Ovary (tissue), 9 donors: ENCODE measurements around the gene RANBP3. TPM values are rescaled to one million over a fixed set of nuclear protein-coding genes. Genes with fewer than 3 reads are reported as not detected.
A peak's percentile ranks its signal among the peaks of the same experiment; 100 is the strongest.

Experiments used
- DNase-seq, 5 donors: peaks; one replicate each; pipeline ENCODE4 v3.0.0-alpha.2; 2019 to 2020
- H3K27ac ChIP-seq, 2 donors: fragments of 200-600 bp; one replicate each; pipeline versions ENCODE4 v1.5.1 to v1.8.0; 2019 to 2022
- H3K27me3 ChIP-seq: fragments of 200-600 bp; one replicate; pipeline ENCODE4 v1.8.0; 2022
- H3K36me3 ChIP-seq: fragments of 200-600 bp; sonication (generic); one replicate; pipeline ENCODE4 v1.5.1; 2019
- H3K4me1 ChIP-seq: one replicate; pipeline ENCODE4 v1.8.1; 2013; ENCODE audit warnings: mild to moderate bottlenecking, moderate library complexity; ENCODE audit not compliant: insufficient read depth
- H3K4me3 ChIP-seq: fragments of 200-600 bp; sonication (generic); one replicate; pipeline ENCODE4 v1.5.1; 2017
- H3K9me3 ChIP-seq, 2 donors: fragments of 200-600 bp in 1 of 2; sonication (generic) in 1 of 2; one replicate each; pipeline versions ENCODE4 v1.5.1 to v1.8.1; 2013 to 2019; ENCODE audit warnings: mild to moderate bottlenecking in 1 of 2, moderate library complexity in 1 of 2
- EP300 ChIP-seq: sonication (generic); formaldehyde crosslinking; IDR thresholded peaks from one replicate; pipeline ENCODE4 v1.6.1; 2017; ENCODE audit warnings: antibody characterized with exemption
- POLR2A ChIP-seq: fragments of 450-650 bp; IDR thresholded peaks from one replicate; pipeline ENCODE4 v1.6.1; 2017; ENCODE audit warnings: antibody characterized with exemption, mild to moderate bottlenecking, moderate library complexity
- WGBS, 3 donors: extraction: QIAGEN DNeasy Blood & Tissue Kit in 1 of 3; methylation state at CpG; one replicate each; pipeline versions ENCODE4 v1.1.5 to v1.1.7; 2013 to 2017; 5-methylcytosine and 5-hydroxymethylcytosine counted together
- intact Hi-C, 4 donors: fragments of 100-400 bp; cut with DNase I; formaldehyde crosslinking; loops; one replicate each; pipeline versions ENCODE4 v1.11.0 to v1.15.1; 2022 to 2023
- polyA plus RNA-seq, 2 donors: library from polyadenylated mRNA; stranded (reverse); fragments of 200-250 nt in 1 of 2; fragments of 350-450 nt in 1 of 2; fragmentation: Illumina TruSeq in 1 of 2; extraction: RNeasy Lipid Tissue Mini Kit (QIAGEN cat#74804) in 1 of 2; gene quantifications; one replicate each; pipeline ENCODE4 v1.2.3, GENCODE V29; 2013 to 2014
- total RNA-seq, 7 donors: library from RNA; depleted of rRNA in 2 of 7; stranded (reverse); fragments of >200 nt in 2 of 7; fragmentation: NEBNext Ultra II Directional in 3 of 7; extraction: Animal tissue kit (Norgen Biotek cat#: 25700) in 3 of 7; gene quantifications; one replicate each; pipeline versions ENCODE4 v1.1.0 to v1.2.4, GENCODE V29; 2016 to 2023
- TF ChIP-seq, protein P1 (sequence below), 3 donors: fragments of 450-650 bp in 2 of 3; fragments of 200-600 bp in 1 of 3; IDR thresholded peaks; one replicate each; pipeline versions ENCODE4 v1.5.1 to v1.8.0; 2016 to 2022; ENCODE audit warnings: antibody characterized with exemption in 3 of 3, mild to moderate bottlenecking in 1 of 3
- donor health status: DM: no; HTN: no; CAD: no; lungs with moderate emphysema.
- donor health status: DM: no; HTN: no; CAD: no.
- donor health status: Bipolar disorder and iron deficiency.
- donor health status: DM: yes; HTN: yes; CAD: no.
- donor health status: DM: no; HTN: no; CAD: no.
- donor health status: DM: yes; HTN: yes; CAD: no.

The RANBP3 gene
- total and polyA plus RNA-seq, 9 donors = 54.0 to 88.4 (median 67.9) TPM

DNA sequence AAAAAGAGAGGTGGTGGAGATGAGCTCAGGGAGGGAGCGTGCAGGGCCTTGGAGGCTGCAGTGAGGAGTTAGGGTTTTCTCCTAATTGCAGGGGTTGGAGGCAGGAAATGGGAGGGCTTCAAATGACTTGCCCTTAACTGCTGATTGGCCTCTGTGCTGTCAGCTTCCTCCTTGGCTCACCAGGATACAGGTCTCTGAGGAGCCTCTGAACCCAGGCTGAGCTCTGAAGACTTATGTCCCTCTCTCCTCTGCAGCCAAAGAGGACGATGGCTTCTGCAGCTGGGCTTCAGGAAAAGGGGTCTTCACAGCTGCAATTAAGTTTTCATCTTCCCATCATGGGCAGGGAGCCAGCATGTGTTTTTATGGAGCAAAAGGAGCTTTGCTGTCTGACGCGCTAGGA is 6.7 kb upstream of the RANBP3 start:
- 64 to 66% (median 64%) methylated on average over 4 of the region's 4 CpGs for WGBS, 3 donors
- DNase-seq = no peak

DNA sequence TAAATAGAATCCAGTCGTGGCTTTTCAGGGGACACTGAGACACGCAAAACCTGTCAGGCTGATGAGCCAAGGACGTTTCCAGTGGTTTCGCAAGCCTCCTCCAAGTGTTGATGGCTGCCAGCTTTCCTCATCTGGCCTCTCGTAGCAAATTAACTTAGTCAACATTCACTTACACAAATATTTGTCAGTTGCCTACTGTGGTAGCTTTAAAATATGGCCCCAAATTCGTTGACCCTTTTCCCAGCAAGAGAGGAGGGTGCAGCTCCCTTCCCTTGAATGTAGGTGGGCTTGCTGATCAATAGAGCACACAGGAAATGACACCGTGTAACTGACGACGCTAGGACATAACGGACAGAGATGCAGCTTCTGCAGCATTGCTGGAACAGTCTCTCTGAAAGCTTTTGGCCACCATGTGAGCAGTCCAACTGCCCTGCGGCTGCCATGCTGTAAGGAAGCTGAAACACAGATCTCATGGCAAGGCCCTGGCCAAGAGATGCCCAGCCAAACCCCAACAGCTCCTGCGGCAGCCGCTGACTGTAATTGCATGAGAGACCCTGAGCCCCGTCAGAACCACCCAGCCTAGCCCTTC is 5.5 kb upstream of the RANBP3 start:
- no peak for TF ChIP-seq EP300
- TF ChIP-seq, protein P1, sequence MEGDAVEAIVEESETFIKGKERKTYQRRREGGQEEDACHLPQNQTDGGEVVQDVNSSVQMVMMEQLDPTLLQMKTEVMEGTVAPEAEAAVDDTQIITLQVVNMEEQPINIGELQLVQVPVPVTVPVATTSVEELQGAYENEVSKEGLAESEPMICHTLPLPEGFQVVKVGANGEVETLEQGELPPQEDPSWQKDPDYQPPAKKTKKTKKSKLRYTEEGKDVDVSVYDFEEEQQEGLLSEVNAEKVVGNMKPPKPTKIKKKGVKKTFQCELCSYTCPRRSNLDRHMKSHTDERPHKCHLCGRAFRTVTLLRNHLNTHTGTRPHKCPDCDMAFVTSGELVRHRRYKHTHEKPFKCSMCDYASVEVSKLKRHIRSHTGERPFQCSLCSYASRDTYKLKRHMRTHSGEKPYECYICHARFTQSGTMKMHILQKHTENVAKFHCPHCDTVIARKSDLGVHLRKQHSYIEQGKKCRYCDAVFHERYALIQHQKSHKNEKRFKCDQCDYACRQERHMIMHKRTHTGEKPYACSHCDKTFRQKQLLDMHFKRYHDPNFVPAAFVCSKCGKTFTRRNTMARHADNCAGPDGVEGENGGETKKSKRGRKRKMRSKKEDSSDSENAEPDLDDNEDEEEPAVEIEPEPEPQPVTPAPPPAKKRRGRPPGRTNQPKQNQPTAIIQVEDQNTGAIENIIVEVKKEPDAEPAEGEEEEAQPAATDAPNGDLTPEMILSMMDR (IDR thresholded peaks at IDR 0.05) = no peak
- no peak for TF ChIP-seq POLR2A
- no peak for DNase-seq
- intact Hi-C loops = loop anchor here in 1 of 4 donors (10.0 kb wide), 1 partner anchor 771 kb away; no protein-coding TSS in a partner anchor
- no peaks in the 10 kb centered on the region for H3K9me3 ChIP-seq
- H3K4me3 ChIP-seq = no peak overlapping the region
- no peak overlapping the region for H3K27ac ChIP-seq
- no peaks in the 10 kb centered on the region for H3K27me3 ChIP-seq
- WGBS, 3 donors = 66 to 69% (median 67%) methylated on average over 14 of the region's 14 CpGs
- peaks cover 5% of the 10 kb centered on the region for H3K4me1 ChIP-seq
- H3K36me3 ChIP-seq = no peaks in the 10 kb centered on the region

More for the DNA sequence above, 6.7 kb upstream of the RANBP3 start:
- no peaks in the 10 kb centered on the region for H3K9me3 ChIP-seq
- H3K27me3 ChIP-seq = no peaks in the 10 kb centered on the region
- intact Hi-C loops = loop anchor here in 1 of 4 donors (10.0 kb wide), 1 partner anchor 770 kb away; no protein-coding TSS in a partner anchor
- no peak overlapping the region for H3K27ac ChIP-seq
- peaks cover 1% of the 10 kb centered on the region for H3K4me1 ChIP-seq
- no peaks in the 10 kb centered on the region for H3K36me3 ChIP-seq
- TF ChIP-seq, protein P1 (IDR thresholded peaks at IDR 0.05) = no peak
- TF ChIP-seq POLR2A = no peak
- TF ChIP-seq EP300 = no peak
- no peak overlapping the region for H3K4me3 ChIP-seq

DNA sequence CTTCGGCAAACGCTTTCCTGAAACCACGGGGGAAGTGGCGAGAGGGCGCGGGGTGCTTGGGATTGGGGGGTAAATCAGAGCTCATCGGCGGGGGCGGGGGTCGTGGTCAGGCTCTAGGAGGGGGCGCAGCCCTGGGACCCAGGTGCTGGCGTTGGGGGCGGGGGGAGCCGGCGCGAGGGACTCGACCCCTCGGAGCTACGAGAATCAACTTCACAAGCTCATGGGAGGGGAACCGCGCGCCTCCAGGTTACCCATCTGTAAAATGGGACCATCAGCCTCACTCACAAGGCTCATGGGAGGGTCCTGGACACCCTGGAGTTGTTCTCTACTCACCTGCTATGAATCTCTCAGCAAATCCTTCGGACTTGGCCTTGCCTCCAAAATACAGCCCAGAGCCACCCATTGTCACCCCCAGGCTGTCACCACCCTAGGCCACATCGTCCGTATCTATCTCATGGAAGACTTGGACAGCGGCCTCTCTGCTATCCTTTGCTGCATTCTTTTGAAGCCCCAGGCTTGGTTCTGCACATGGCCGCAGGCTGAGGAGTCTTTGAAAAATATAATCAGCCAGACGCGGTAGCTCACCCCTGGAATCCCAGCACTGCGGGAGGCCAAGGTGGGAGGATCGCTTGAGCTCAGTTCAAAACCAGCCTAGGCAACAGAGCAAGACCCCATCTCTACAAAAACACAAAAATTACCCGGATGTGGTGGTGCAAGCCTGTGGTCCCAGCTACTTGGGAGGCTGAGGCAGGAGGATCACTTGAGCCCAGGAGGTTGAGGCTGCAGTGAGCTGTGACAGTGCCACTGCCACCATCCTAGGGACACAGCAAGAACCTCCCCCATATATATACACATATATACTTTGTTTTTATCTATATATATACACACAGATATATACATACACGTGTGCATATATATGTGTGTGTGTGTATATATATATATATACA is 939 bp upstream of the RANBP3 start:
- Histone ChIP-seq H3K4me3 (peak overlapping the region; percentile 73), H3K9me3 (no peaks in the 10 kb centered on the region), H3K4me1 (peaks cover 15% of the 10 kb centered on the region), H3K36me3 (no peaks in the 10 kb centered on the region), H3K27ac (peak overlapping the region; percentile 47 to 75), H3K27me3 (no peaks in the 10 kb centered on the region)
- WGBS, 3 donors = 39 to 47% (median 46%) methylated on average over 30 to 33 of the region's 33 CpGs
- intact Hi-C loops = no loop called here
- TF ChIP-seq EP300 (no peak), POLR2A (no peak)
- TF ChIP-seq, protein P1 (IDR thresholded peaks at IDR 0.05) = no peak
- DNase-seq = peak in 1 of 5 donors; percentile 42

DNA sequence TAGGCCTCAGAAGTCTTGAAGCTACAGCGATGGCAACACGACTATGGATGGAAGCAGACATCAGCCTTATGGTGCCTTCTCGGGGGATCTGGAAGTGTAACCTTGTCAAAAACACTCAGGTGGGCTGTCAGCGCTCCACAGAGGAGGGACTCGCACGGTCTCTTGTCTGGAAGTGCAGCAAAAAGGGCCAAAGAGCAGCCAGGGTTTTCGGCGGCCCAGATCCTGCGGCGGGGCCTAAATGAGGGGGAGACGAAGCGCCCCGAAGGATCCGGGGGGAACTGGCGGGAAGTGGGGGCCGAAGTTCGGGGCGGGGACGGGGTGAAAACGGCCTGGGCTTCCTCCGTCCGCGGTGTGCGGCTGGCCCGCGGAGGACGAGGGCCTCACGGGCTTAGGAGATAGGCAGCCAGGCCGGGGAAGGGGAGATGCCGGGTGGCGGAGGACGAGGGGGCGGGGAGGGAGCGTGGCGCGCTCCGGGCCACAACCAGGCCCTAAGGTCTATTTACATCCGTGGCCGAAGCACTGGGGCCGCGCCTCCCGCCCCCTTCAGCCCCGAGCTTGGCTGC is 637 bp downstream of the RANBP3 start:
- Histone ChIP-seq H3K27ac (peak overlapping the region; percentile 64 to 75), H3K36me3 (no peaks in the 10 kb centered on the region), H3K27me3 (no peaks in the 10 kb centered on the region), H3K4me1 (peaks cover 19% of the 10 kb centered on the region), H3K4me3 (peak overlapping the region; percentile 73), H3K9me3 (no peaks in the 10 kb centered on the region)
- WGBS, 3 donors = 0 to 1% (median 0%) methylated on average over 39 to 42 of the region's 43 CpGs
- intact Hi-C loops = no loop called here
- TF ChIP-seq, protein P1 (IDR thresholded peaks at IDR 0.05) = no peak
- DNase-seq = no peak
